Measurements from ENCODE around the gene THY1.

GRCh38 chr11:119372260-119373058, 50.5 kb downstream of the THY1 start:
- TF ChIP-seq CTCF (IDR thresholded peaks at IDR 0.05; ENCODE audit: low read length) (no peak), EZH2 (optimal IDR thresholded peaks at IDR 0.05; ENCODE audit: low read depth, low read length) (no peak), EZH2phosphoT487 (IDR thresholded peaks at IDR 0.05; ENCODE audit: low read length) (no peak)

Measured in MM.1S (cell line).